Right lung (tissue), 5 donors: ENCODE measurements around the gene SSH2. TPM values are rescaled to one million over a fixed set of nuclear protein-coding genes. Genes with fewer than 3 reads are reported as not detected.
"Not testable (repeated sequence)": the region's sequence is repeated elsewhere in the genome, so short reads cannot be mapped to it uniquely, and the experiment has no call there.

Source experiments
- DNase-seq, 2 donors: peaks; one replicate each; pipeline ENCODE4 v3.0.0-alpha.2; 2013
- polyA plus RNA-seq, 5 donors: library from polyadenylated mRNA; unstranded; fragments of 120-200 nt; gene quantifications; one replicate each; pipeline versions ENCODE4 v1.2.1 to v1.2.3, GENCODE V29; 2013; ENCODE audit warnings: inconsistent platforms in 1 of 5, low replicate concordance in 1 of 5; ENCODE audit not compliant: insufficient read length in 5 of 5, insufficient read depth in 1 of 5

SSH2 gene
- polyA plus RNA-seq, 5 donors: 18.2 to 24.1 (median 23.7) TPM

DNA sequence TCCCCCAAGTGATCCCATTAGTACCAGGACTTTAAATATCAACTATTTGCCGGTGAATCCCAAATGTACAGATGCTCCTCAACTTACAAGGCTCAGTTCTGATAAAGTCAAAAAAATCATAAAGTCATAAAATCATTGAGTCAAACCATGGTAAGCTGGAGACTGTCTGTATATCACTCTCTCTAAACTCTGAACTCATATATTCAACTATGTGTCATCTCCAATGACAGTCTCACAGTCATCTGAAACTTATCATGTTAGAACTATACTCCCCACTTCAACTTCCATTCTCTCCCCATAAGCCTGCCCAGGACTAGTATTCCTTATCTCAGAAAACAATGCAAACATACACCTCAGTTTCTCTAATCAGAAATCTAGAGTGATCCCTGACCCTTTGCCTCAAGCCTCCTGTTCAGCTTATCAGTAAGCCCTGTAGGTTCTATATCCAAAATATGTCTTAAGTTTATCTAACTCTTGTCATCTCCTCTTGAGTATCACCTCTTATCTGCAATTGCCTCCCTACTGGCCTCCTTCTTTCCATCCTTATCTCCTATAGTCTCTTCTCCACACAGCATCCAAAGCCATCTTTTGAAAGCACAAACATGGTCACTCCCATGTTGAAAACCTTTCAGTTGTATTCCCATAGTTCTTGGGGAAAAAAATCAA, 55.0 kb downstream of the SSH2 start:
- no peak for DNase-seq

DNA sequence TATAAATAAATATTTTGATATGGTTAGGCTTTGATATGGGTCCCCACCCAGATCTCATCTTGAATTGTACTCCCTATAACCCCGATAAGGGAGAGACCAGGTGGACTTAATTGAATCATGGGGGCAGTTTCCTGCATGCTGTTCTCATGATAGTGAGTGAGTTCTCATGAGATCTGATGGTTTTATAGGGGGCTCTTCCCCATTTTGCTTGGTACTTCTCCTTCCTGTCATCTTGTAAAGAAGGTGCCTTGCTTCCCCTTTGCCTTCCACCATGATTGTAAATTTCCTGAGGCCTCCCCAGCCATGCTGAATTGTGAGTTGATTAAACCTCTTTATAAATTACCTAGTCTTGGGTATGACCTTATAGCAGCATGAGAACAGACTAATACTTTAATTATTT, 55.7 kb downstream of the SSH2 start:
- DNase-seq: not testable (repeated sequence)

DNA sequence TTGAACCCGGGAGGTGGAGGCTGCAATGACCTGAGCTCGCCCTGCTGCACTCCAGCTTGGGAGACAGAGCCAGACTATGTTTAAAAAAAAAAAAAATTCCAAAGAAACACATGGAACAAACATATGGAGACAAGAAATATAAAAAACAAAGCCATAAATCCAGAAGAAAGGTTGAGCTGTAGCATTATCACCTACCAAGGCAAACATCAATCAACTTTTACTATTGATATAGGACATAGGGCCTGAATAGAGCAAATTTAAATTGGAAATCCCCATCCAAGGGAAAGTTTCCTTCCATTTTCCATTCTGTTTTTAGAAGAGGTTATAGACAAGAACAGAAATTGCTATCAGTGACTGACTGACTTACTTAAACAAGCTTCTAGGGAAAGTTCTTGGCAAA, 56.6 kb downstream of the SSH2 start:
- DNase-seq: no peak

DNA sequence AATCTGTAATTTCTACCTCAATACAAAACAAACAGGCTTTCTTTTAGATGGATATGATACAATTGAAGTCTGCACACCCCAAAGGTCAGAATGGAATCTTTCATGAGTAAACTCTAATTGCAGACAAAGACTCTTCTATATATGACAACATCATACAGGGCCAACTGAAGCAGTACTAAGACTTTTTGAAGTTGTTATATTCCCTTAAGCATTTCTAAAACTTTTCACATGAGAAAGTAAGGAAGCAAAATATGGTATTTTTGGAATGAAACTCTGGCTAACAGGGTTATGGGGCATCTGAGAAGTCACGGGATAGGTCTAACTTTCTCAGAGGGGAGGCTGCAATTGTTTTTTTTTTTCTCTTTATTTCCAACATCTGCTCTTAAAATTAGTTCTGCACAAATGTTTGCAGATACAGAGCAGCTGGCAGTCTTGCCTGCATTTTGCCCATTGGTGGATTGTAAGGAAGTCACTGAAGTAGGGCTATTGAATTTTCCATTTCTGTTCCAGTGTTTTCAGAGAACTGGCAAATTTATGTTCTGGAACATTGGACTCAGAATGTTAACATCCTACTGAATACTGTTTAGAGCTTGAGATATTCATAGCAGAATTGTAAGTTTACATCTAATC, 59.1 kb downstream of the SSH2 start:
- no peak for DNase-seq

DNA sequence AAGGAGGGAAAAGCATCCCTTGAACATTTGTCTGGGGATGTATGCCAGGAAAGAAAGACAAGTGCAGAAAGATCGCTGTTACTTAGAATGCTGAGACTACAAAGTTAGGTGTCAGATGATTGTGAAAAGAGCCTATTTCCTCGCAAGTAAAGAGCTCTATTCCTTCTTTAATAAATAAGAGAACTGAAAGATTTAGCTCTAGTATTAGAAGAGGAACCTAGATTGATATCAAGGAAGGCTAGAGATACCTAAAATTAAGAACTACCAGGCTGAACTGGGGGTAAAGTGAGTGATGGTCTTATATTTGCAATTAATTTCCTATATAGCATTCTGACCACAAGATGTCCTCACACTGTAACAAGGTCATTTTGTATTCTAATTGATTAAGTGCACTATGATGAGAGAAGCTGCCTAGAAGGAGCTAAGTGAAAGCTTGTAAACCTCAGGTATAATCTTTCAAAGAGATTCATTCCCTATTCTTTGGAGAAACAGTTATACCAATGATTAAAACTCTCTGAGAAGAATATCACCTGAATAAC, 62.3 kb downstream of the SSH2 start:
- DNase-seq: no peak

DNA sequence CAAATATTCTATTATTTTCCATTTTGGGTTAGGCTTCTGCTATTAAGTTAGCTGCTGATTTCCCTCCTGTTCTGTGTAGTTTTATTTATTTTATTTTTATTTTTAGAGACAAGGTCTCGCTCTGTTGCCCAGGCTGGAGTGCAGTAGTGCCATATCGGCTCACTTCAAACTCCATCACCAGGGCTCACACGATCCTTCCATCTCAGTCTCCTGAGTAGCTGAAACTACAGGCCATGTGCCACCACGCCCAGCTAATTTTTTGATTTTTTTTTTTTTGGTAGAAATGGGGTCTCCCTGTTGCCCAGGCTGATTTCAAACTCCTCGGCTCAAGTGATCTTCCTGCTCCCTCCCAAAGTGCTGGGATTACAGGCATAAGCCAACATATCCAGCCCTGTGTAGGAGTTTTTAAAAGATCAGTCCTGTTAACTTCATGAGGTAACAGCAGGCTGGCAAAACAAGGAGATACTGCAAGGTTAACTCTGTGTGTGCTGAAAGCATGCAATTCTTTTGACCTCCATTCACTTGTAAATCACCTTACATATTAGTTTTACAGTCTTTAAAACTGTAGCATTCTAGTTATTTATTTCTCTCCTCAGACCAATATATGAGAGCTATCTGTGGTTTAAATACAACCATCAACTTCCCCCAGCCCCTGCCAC, 63.2 kb downstream of the SSH2 start:
- no peak for DNase-seq

DNA sequence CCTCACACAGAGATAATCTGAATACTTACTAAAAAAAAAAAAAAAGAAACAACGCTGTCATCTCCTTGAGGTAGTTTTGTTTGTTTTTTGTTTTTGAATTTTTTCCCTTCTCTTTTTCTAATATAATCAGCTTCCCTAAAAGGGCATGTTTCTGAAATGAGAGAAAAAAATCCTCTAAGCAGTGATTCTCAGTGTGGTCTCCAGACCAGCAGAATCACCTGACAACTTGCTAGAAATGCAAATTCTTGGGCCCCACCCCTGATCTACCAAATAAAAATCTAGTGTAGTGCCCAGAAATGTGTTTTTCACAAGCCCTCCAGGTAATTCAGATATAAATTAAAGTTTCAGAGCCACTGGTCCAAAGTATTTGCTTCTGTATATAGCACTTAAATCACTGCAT, 65.4 kb downstream of the SSH2 start:
- no peak for DNase-seq

DNA sequence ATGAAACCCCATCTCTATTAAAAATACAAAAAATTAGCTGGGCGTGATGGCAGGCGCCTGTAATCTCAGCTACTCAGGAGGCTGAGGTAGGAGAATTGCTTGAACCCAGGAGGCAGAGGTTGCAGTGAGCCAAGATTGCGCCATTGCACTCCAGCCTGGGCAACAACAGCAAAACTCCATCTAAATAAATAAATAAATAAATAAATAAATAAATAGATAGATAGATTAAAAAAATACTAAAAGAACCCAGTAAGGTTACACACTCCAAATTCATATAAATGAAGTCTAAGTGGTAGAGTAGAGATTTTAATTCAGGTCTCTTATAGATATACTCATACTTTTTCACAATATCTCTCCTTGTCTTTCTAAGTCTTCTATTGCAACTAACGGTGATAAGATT, 65.9 kb downstream of the SSH2 start:
- DNase-seq: not testable (repeated sequence)

DNA sequence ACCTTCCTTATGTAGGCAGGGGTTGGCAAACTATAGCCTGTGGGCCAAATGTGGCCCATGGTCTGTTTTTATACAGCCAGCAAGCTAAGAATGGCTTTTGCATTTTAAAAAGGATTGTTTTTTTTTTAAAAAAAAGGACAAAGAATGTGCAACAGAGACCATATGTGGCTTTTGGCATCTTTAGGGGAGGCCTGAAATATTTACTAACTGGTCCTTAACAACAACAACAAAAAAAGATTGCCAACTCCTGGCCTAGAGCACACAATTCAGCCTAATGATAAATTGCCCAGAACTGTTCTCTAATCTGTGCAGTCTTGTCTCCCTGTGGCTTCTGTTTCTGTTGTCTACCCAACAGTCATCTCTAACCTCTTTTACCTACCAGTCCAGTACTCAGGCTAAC, 67.1 kb downstream of the SSH2 start:
- DNase-seq: no peak

DNA sequence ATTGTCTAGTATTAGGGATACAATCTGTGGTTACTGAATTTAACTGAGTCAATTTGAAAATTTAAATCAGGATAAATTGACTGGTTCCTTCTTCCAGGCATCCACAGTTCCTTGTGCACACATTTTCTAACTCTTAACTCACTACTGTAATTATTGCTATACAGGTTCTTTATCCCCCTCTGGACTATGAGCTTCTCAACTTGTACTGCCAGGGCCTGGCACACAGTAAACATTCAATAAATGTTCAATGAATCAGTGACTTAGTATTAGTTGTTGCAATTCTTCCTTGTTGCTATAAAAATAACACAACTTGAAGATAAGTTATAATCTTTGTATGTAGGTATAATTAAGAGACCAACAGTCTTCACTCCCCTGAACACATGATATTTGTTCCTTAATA, 67.9 kb downstream of the SSH2 start:
- no peak for DNase-seq

DNA sequence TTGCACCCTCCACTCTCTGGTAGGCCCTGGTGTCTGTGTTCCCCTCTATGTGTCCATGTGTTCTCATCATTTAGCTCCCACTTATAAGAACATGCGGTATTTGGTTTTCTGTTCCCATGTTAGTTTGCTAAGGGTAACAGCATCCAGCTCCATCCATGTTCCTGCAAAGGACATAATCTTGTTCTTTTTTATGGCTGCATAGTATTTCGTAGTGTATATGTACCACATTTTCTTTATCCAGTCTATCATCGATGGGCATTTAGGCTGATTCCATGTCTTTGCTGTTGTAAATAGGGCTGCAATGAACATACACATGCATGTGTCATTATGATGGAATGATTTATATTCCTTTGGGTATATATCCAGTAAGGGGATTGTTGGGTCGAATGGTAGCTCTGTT, 70.6 kb downstream of the SSH2 start:
- DNase-seq: not testable (repeated sequence)

DNA sequence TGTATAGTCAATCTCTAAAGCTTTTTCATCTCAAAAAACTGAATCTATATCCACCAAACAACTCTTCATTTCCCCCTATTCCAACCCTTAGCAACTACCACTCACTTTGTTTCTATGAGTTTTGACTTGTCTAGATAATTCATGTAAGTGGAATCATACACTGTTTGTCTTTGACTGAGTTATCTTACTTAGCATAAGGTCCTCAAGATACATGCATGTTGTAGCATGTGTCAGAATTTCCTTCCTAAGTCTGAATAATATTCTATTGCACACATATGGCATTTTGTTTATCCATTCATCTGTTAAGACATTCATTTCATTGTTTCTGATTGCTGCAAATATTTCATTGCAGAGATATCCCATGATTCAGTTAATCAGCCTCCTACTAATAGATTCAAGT, 72.2 kb downstream of the SSH2 start:
- DNase-seq: no peak

DNA sequence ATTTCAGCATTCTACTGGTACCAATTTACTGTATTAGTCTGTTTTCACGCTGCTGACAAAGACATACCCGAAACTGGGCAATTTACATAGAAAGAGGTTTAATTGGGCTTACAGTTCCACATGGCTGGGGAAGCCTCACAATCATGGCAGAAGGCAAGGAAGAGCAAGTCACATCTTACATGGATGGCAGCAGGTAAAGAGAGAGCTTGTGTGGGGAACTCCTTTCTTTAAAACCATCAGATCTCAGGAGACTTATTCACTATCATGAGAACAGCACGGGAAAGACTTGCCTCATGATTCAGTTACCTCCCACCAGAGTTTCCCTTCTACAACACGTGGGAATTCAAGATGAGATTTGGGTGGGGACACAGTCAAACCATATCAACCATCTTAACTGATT, 72.9 kb downstream of the SSH2 start:
- DNase-seq: not testable (repeated sequence)

DNA sequence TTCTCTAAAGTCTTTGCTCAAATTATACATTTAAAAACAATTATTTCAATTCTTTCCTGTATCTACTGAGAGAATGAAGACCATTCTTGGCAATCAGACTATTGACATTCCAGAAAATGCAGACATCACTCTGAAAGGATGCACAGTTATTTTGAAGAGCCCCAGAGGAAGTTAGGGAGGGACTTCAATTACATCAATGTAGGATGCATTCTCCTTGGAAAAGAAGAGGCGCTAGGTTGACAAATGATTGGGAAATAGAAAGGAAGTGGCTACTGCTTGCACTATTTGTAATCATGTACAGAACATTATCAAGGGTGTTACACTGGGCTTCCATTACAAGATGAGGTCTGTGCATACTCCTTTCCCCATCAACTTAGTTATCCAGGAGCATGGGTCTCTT, 74.3 kb downstream of the SSH2 start:
- DNase-seq: no peak

DNA sequence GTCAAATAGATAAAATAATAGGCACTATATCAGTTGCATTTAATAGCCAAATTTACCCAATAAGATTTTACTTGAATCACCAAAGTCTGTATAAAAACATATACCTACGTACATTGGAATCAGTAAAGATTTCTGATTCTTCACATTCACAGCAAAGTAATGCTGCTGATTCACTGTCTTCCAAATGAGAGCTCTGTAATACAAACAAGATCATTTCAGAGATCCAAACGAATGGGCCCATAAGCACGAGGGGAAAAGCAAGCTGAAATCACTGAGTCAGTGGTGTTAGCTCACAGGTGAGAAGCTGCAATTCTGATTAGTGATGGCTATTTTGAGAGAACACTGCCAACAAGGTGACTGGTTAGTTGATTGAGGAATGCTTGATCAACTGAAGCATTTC, 81.3 kb downstream of the SSH2 start:
- no peak for DNase-seq

DNA sequence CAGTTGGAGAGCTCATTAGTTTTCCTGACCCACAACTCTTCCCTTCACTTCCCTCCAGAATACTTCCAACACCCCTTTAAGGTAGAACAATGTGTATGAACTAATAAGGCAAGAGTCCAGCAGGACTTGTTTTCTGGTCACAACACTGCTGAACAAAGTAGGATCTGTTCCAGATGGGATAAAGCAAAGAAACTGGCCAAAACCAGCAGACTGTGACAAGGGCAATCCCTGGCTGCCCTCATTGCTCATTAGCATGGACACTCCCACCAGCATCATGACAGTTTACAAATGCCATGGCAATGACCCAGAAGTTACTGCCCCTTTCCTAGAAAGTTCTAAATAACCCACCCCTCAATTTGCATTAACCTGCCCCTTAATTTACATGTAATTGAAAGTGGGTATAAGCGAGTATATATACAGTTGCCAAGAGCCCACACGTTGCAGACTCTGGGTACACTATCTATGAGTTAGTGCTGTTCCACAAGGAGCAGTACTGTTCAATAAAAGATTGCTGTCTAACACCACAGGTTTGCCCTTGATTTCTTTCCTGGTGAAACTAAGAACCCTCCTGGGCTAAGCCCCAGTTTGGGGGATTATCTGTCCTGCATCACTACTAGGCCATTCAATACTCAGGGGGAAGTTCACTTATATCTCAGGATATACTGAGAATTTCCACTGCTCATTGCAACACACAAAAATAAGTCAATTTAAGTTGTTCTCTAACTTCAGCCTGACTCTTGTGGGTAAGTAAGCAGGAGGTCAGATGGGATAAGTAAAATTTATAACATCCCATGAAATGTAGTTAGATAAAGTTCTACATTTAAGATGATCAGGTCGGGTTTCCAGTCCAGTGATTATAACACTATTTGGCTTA, 82.3 kb downstream of the SSH2 start:
- DNase-seq: no peak

DNA sequence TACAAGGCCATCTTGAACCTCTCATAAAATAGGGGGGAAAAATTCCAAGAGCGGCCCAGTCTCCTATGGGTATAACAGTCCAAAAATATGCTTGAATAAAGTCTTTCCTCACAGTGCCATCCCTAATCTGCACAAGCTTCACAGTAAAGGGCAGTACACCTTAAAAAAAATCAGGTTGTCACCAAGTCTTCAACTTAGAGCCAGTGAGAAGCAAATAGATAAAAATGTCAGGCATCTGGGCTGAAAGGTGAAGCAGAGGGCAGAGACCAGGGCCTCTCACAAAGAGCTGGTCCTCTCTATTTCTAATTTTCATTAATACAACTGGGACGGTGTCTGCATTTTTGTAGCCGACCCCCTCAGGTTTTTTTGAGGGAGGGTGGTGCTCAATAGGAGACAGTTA, 82.9 kb downstream of the SSH2 start:
- no peak for DNase-seq

DNA sequence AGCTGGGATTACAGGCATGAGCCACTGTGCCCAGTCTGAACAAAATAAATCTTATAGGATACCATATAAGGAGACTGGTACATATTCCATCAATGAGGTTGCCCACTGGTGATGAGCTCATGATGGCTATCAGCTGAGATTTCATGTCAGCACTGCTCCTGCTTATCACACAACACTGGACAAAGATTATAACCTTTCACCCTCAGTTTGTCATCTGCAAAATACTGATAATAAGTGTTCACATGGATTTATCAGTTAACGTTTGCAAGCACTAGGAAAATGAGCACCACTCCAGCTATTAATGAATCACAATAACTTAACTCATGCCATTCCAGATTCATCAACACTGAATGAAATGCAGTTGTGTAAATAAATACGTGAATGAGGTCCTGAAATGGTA, 83.7 kb downstream of the SSH2 start:
- no peak for DNase-seq

DNA sequence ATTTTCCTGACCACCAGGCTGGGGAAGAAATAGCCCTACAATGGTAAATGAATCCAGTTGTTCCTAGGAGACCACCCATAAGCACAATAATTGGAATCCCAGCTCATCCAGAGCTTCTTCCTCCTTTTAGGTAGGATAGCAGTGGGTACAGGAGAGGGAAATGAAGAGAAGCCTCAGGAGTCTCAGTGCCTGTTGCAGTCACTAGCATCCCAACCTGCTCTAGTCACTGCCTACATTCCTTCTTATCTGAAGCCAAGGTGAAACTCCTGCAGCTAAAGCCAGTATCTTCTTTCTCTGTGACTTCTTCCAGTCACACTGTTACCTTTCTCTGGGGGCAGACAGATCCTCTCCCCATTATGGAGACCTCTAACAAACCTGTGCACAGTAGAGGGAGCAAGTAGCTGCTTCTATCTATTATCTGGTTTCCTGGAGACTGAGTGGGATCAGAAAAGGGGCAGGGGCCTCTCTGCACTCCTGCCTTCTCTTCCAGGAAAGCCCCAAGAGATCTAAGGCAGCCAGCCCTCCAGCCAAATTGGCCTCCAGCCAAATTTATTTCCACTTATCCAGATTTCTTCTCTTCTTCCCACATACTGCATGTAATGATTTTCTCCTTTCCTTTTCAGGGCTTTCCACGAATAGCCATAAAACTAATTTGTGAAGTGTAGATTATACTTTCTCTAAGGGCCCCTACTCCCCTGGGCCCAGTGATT, 85.5 kb downstream of the SSH2 start:
- DNase-seq: peak; percentile 34 to 46

DNA sequence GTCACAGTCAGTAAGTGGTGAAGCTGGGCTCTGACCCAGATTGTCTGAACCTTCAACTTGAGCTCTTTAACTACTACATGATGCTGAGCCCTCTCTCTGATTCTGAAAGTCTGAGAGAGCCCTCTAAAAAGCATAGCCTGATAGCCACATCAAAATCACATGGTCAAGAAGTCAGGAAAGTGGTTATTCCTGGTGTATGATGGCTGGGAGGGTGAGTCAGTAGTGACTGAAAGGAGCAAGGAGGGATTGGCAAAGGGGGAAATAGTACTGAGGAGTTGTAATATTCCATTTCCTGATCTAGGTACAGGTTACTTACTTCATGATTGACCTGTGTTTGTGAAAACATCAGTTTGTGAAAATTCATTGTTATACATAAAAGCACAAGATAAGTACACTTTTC, 89.1 kb downstream of the SSH2 start:
- DNase-seq: no peak

DNA sequence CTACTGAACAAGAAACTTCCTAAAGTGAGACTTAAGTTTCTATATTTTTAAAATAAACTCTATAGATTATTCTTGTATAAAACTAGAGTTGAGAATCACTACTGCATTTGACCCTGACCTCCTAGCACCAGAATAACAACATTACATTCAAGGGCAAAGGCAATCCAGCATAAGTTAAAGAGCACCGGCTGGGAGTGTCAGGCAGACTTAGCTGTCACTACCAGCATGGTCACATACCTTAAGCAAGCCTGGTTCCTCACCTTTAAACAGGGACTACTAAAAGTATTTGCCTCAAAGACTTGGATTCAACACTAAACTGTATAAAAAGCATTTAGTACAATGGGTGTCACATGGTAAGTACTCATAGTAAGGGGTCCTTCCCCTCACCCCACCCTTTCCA, 90.4 kb downstream of the SSH2 start:
- DNase-seq: no peak

DNA sequence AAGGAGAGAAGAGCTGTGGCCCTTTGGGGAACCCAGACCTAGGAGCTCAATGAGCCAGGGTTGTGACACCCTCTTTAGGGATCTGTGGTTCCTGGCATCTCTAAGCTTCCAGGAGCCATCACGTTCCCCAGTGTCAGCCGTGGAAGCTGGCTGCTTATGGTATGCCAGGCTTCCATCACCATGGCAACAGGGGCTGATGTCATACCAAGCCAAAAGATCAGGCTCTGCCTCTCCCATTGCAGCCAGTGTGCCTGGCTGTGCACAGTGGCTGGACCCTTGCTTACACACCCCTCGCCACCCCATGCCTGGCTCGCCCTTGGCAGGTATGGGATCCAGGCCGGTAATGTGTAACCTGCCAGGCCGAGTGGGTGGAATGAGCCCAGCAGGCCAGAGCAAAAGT, 91.1 kb downstream of the SSH2 start:
- no peak for DNase-seq
